SK-N-SH treated with all-trans-retinoic acid at 6 μM for 48 hours (cell line): ENCODE measurements around the gene MAST4.

Experiments
- ATAC-seq: fragments of 200-7000 bp; cut with Tn5 transposase; 3 replicates; pipeline ENCODE4 v1.9.1; 2020; ENCODE audit warnings: mild to moderate bottlenecking, moderate library complexity
- ARNTL ChIP-seq: fragments of 450-650 bp; formaldehyde crosslinking; IDR thresholded peaks from 2 replicates; pipeline ENCODE4 v1.5.0; 2020; ENCODE audit warnings: low read depth, mild to moderate bottlenecking, moderate library complexity, borderline replicate concordance
- BACH2 ChIP-seq: fragments of 250-450 bp; sonication (Bioruptor Pico); IDR thresholded peaks from 2 replicates; pipeline ENCODE4 v1.9.0; 2021; ENCODE audit warnings: mild to moderate bottlenecking, borderline replicate concordance
- CSDC2 ChIP-seq: fragments of 250-450 bp; sonication (Bioruptor Pico); IDR thresholded peaks from 2 replicates; pipeline ENCODE4 v1.5.0; 2020; ENCODE audit warnings: mild to moderate bottlenecking, moderate library complexity
- CSRNP3 ChIP-seq: fragments of 250-450 bp; sonication (Bioruptor Pico); IDR thresholded peaks from 2 replicates; pipeline ENCODE4 v1.5.1; 2021; ENCODE audit warnings: mild to moderate bottlenecking, moderate library complexity
- ESRRG ChIP-seq: fragments of 250-450 bp; sonication (Bioruptor Pico); IDR thresholded peaks from 2 replicates; pipeline ENCODE4 v1.6.1; 2021; ENCODE audit warnings: mild to moderate bottlenecking
- ISL1 ChIP-seq: fragments of 250-450 bp; sonication (Bioruptor Pico); IDR thresholded peaks from 2 replicates; pipeline ENCODE4 v2.1.2; 2022; ENCODE audit warnings: mild to moderate bottlenecking, moderate library complexity
- OSR1 ChIP-seq: fragments of 250-450 bp; sonication (Bioruptor Pico); IDR thresholded peaks from 2 replicates; pipeline ENCODE4 v1.8.0; 2022; ENCODE audit warnings: moderate library complexity, mild to moderate bottlenecking, inconsistent platforms
- PPARA ChIP-seq: fragments of 250-450 bp; sonication (Bioruptor Pico); IDR thresholded peaks from 2 replicates; pipeline ENCODE4 v1.5.0; 2020; ENCODE audit warnings: mild to moderate bottlenecking, borderline replicate concordance
- RARB ChIP-seq: fragments of 250-450 bp; sonication (Bioruptor Pico); IDR thresholded peaks from 2 replicates; pipeline ENCODE4 v1.8.0; 2021; ENCODE audit warnings: mild to moderate bottlenecking, moderate library complexity
- SNAI2 ChIP-seq: fragments of 250-450 bp; sonication (Bioruptor Pico); IDR thresholded peaks from 2 replicates; pipeline ENCODE4 v1.5.0; 2020; ENCODE audit warnings: mild to moderate bottlenecking, moderate library complexity
- TOX ChIP-seq: fragments of 250-450 bp; sonication (Bioruptor Pico); IDR thresholded peaks from 2 replicates; pipeline ENCODE4 v1.8.0; 2021; ENCODE audit warnings: mild to moderate bottlenecking, moderate library complexity, borderline replicate concordance
- TSHZ2 ChIP-seq: fragments of 250-450 bp; sonication (Bioruptor Pico); IDR thresholded peaks from 2 replicates; pipeline ENCODE4 v1.5.0; 2020; ENCODE audit warnings: mild to moderate bottlenecking, moderate library complexity
- ZC3H10 ChIP-seq: fragments of 250-450 bp; sonication (Bioruptor Pico); IDR thresholded peaks from 2 replicates; pipeline ENCODE4 v1.5.1; 2021; ENCODE audit warnings: mild to moderate bottlenecking, moderate library complexity
- ZFP3 ChIP-seq: fragments of 250-450 bp; sonication (Bioruptor Pico); IDR thresholded peaks from 2 replicates; pipeline ENCODE4 v1.5.0; 2020; ENCODE audit warnings: mild to moderate bottlenecking, moderate library complexity
- ZFP30 ChIP-seq: fragments of 450-650 bp; formaldehyde crosslinking; IDR thresholded peaks from 2 replicates; pipeline ENCODE4 v1.5.0; 2022; ENCODE audit warnings: mild to moderate bottlenecking, moderate library complexity
- ZNF565 ChIP-seq: fragments of 450-650 bp; formaldehyde crosslinking; conservative IDR thresholded peaks from 2 replicates; pipeline ENCODE4 v1.5.0; 2020; ENCODE audit warnings: low read depth, mild to moderate bottlenecking, moderate library complexity
- ZNF70 ChIP-seq: fragments of 450-650 bp; formaldehyde crosslinking; IDR thresholded peaks from 2 replicates; pipeline ENCODE4 v1.5.0; 2020; ENCODE audit warnings: mild to moderate bottlenecking, moderate library complexity
- ZNF8 ChIP-seq: fragments of 450-650 bp; formaldehyde crosslinking; IDR thresholded peaks from 2 replicates; pipeline ENCODE4 v1.5.0; 2020; ENCODE audit warnings: mild to moderate bottlenecking, moderate library complexity
- TF ChIP-seq, protein P1 (sequence below): fragments of 250-450 bp; sonication (Bioruptor Pico); IDR thresholded peaks from 2 replicates; pipeline ENCODE4 v1.8.0; 2021; ENCODE audit warnings: low read depth, mild to moderate bottlenecking, moderate library complexity, borderline replicate concordance
- TF ChIP-seq, protein P2 (sequence below): fragments of 250-450 bp; sonication (Bioruptor Pico); IDR thresholded peaks from 2 replicates; pipeline ENCODE4 v1.8.0; 2020; ENCODE audit warnings: mild to moderate bottlenecking, moderate library complexity, borderline replicate concordance
- TF ChIP-seq, protein P3 (sequence below): fragments of 250-450 bp; sonication (Bioruptor Pico); IDR thresholded peaks from 2 replicates; pipeline ENCODE4 v1.5.1; 2020; ENCODE audit warnings: low read depth, mild to moderate bottlenecking, moderate library complexity

The MAST4 gene

GRCh38 chr5:67183859-67184258 lies 587.7 kb downstream of the MAST4 start:
- no peak for TF ChIP-seq ZNF565 (CRISPR knock-in tag)
- no peak for TF ChIP-seq TOX (CRISPR knock-in tag)
- TF ChIP-seq CSDC2 (CRISPR knock-in tag), result no peak
- TF ChIP-seq, protein P1, sequence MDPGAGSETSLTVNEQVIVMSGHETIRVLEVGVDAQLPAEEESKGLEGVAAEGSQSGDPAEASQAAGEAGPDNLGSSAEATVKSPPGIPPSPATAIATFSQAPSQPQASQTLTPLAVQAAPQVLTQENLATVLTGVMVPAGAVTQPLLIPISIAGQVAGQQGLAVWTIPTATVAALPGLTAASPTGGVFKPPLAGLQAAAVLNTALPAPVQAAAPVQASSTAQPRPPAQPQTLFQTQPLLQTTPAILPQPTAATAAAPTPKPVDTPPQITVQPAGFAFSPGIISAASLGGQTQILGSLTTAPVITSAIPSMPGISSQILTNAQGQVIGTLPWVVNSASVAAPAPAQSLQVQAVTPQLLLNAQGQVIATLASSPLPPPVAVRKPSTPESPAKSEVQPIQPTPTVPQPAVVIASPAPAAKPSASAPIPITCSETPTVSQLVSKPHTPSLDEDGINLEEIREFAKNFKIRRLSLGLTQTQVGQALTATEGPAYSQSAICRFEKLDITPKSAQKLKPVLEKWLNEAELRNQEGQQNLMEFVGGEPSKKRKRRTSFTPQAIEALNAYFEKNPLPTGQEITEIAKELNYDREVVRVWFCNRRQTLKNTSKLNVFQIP (CRISPR knock-in tag), result no peak
- TF ChIP-seq ZC3H10 (CRISPR knock-in tag), result no peak
- TF ChIP-seq ARNTL, result no peak
- no peak for TF ChIP-seq CSRNP3 (CRISPR knock-in tag)
- TF ChIP-seq ZFP3 (CRISPR knock-in tag), result no peak
- TF ChIP-seq PPARA (CRISPR knock-in tag), result no peak
- no peak for TF ChIP-seq ZNF70 (CRISPR knock-in tag)
- TF ChIP-seq ESRRG (CRISPR knock-in tag), result no peak
- TF ChIP-seq, protein P2, sequence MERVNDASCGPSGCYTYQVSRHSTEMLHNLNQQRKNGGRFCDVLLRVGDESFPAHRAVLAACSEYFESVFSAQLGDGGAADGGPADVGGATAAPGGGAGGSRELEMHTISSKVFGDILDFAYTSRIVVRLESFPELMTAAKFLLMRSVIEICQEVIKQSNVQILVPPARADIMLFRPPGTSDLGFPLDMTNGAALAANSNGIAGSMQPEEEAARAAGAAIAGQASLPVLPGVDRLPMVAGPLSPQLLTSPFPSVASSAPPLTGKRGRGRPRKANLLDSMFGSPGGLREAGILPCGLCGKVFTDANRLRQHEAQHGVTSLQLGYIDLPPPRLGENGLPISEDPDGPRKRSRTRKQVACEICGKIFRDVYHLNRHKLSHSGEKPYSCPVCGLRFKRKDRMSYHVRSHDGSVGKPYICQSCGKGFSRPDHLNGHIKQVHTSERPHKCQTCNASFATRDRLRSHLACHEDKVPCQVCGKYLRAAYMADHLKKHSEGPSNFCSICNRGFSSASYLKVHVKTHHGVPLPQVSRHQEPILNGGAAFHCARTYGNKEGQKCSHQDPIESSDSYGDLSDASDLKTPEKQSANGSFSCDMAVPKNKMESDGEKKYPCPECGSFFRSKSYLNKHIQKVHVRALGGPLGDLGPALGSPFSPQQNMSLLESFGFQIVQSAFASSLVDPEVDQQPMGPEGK, result no peak
- TF ChIP-seq, protein P3, sequence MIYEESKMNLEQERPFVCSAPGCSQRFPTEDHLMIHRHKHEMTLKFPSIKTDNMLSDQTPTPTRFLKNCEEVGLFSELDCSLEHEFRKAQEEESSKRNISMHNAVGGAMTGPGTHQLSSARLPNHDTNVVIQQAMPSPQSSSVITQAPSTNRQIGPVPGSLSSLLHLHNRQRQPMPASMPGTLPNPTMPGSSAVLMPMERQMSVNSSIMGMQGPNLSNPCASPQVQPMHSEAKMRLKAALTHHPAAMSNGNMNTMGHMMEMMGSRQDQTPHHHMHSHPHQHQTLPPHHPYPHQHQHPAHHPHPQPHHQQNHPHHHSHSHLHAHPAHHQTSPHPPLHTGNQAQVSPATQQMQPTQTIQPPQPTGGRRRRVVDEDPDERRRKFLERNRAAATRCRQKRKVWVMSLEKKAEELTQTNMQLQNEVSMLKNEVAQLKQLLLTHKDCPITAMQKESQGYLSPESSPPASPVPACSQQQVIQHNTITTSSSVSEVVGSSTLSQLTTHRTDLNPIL (CRISPR knock-in tag), result no peak
- no peak for ATAC-seq

DNA sequence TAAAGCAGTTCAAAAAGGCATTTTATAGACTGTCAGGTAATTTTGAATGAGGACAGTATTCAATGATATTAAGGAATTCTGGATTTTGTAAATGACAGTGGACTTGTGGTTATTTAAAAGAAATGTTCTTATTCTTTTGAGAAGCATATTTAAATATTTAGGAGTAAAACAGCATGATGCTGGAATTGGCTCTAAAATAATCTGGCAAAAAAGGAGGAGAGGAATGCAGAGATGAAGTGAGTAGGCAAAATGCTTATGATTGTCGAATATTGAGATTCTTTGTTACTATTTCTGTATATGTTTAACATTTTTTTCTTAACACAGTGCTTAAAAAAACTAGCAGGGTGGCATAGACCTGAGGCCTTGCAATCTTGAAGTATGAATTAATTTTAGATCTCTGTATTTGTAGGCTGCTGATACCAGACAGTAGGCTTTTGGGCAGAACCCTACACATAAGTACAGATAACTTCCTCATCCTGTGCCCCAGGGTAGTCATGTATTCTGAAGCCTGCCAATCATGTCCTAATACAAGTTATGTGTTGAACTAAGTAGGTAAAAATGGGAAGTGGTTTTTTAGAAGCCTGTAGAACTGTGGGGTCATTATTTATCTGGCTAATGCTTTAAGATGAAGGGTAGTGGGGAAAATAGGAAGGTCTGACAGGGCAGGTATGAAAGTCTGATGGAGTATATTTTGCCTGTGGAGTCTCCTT lies 591.0 kb downstream of the MAST4 start:
- no peak for TF ChIP-seq RARB (CRISPR knock-in tag)
- no peak for TF ChIP-seq ZNF70 (CRISPR knock-in tag)
- TF ChIP-seq TOX (CRISPR knock-in tag), result no peak
- no peak for TF ChIP-seq PPARA (CRISPR knock-in tag)
- TF ChIP-seq ISL1, result no peak
- no peak for TF ChIP-seq ESRRG (CRISPR knock-in tag)
- no peak for ATAC-seq

- ATAC-seq, result no peak
- TF ChIP-seq TSHZ2 (CRISPR knock-in tag) (no peak), ZNF565 (CRISPR knock-in tag) (no peak), CSDC2 (CRISPR knock-in tag) (no peak), ISL1 (no peak), ZNF8 (no peak), OSR1 (CRISPR knock-in tag) (no peak), ZFP30 (CRISPR knock-in tag) (no peak), ZNF70 (CRISPR knock-in tag) (no peak), BACH2 (CRISPR knock-in tag) (no peak), ARNTL (no peak), SNAI2 (CRISPR knock-in tag) (no peak)
- TF ChIP-seq, protein P2, result no peak
- TF ChIP-seq, protein P1 (CRISPR knock-in tag), result no peak
- TF ChIP-seq, all 23 proteins: peak for 0
Observed at GRCh38 chr5:67188274-67189078, 592.3 kb downstream of the MAST4 start.
